Activated CD4-positive, alpha-beta T cell treated with anti-CD3 and anti-CD28 coated beads, Interleukin-2, amount 10 ng/mL, durations not matched to agents 24 days and 14 days (primary cell): ENCODE measurements around the gene CAND2. TPM values are rescaled to one million over a fixed set of nuclear protein-coding genes. Genes with fewer than 3 reads are reported as not detected.
A peak's percentile ranks its signal among the peaks of the same experiment; 100 is the strongest.

ENCODE experiments used
- DNase-seq: peaks from one replicate; pipeline ENCODE4 v3.0.0; 2022
- H3K27ac Mint-ChIP-seq: one replicate; pipeline ENCODE4 v1.8.0; 2022; ENCODE audit warnings: mild to moderate bottlenecking, mixed read lengths
- H3K27me3 Mint-ChIP-seq: one replicate; pipeline ENCODE4 v1.8.0; 2022; ENCODE audit warnings: mixed read lengths
- H3K36me3 Mint-ChIP-seq: one replicate; pipeline ENCODE4 v1.8.0; 2022; ENCODE audit warnings: low read depth, mild to moderate bottlenecking, mixed read lengths
- H3K4me1 Mint-ChIP-seq: one replicate; pipeline ENCODE4 v1.8.0; 2021; ENCODE audit warnings: mixed read lengths
- H3K4me3 Mint-ChIP-seq: one replicate; pipeline ENCODE4 v1.8.0; 2022; ENCODE audit warnings: mild to moderate bottlenecking, moderate library complexity, mixed read lengths
- H3K9me3 Mint-ChIP-seq: one replicate; pipeline ENCODE4 v1.8.0; 2021; ENCODE audit warnings: mixed read lengths
- intact Hi-C: fragments of 100-400 bp; cut with micrococcal nuclease; formaldehyde crosslinking; loops from one replicate; pipeline ENCODE4 v1.15.1; 2023
- total RNA-seq: library from RNA; stranded (reverse); gene quantifications from 2 replicates; pipeline ENCODE4 v1.2.3, GENCODE V29; 2022

The CAND2 gene
- total RNA-seq, 1 donor from 2014 or later = 0.75 TPM

DNA sequence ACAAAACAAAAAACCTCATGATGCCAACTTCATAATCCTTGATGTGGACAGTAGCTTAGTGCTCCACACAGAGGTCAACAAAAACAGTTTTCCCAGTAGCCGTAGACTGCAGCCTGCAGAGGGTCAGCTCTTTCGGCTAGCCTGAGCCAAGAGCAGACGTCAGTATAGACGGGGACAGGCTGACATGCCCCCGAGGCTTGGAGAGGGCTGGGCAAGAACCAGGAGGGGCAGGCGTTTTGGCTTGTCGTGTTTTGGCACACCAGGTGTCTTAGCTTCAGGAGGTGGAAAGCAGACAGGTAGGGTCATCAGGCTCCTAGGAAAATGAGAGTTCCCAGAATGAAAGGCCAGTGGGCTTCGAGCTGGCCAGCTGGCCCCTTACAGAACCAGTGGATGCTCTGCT is 21.8 kb downstream of the CAND2 start:
- intact Hi-C loops = no loop called here
- Mint-ChIP-seq H3K27me3 (no peaks in the 10 kb centered on the region), H3K27ac (no peak overlapping the region), H3K4me1 (no peaks in the 10 kb centered on the region), H3K9me3 (no peaks in the 10 kb centered on the region), H3K36me3 (no peaks in the 10 kb centered on the region), H3K4me3 (no peak overlapping the region)
- no peak for DNase-seq

- Mint-ChIP-seq H3K4me1 (no peaks in the 10 kb centered on the region), H3K27ac (no peak overlapping the region), H3K27me3 (no peaks in the 10 kb centered on the region), H3K4me3 (no peak overlapping the region), H3K36me3 (no peaks in the 10 kb centered on the region), H3K9me3 (no peaks in the 10 kb centered on the region)
- intact Hi-C loops = no loop called here
- DNase-seq = no peak
These were observed 22.3 kb downstream of the CAND2 start for GRCh38 chr3:12818773-12819172.

GRCh38 chr3:12822725-12823373 is 26.4 kb downstream of the CAND2 start:
- Mint-ChIP-seq H3K36me3 (no peaks in the 10 kb centered on the region), H3K27ac (no peak overlapping the region), H3K27me3 (no peaks in the 10 kb centered on the region), H3K4me3 (no peak overlapping the region), H3K4me1 (no peaks in the 10 kb centered on the region), H3K9me3 (no peaks in the 10 kb centered on the region)
- intact Hi-C loops = no loop called here
- no peak for DNase-seq

DNA sequence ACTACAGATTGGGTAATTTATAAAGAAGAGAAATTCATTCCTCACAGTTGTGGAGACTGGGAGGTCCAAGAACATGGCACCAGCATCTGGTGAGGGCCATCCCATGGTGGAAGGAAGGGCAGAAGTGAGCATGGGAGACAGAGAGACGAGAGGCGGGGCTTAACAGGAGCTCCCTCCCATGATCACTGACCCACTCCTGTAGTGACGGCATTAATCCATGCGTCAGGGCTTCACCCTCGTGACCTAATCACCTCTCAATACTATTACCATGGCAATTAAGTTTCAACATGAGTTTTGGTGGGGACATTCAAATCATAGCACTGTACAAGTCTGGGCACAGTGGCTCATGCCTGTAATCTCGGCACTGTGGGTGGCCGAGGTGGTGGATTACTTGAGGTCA is 27.8 kb downstream of the CAND2 start:
- H3K9me3 Mint-ChIP-seq = no peaks in the 10 kb centered on the region
- no peaks in the 10 kb centered on the region for H3K27me3 Mint-ChIP-seq
- DNase-seq = no peak
- no peaks in the 10 kb centered on the region for H3K36me3 Mint-ChIP-seq
- intact Hi-C loops = no loop called here
- no peak overlapping the region for H3K27ac Mint-ChIP-seq
- no peak overlapping the region for H3K4me3 Mint-ChIP-seq
- no peaks in the 10 kb centered on the region for H3K4me1 Mint-ChIP-seq

GRCh38 chr3:12825156-12825555 is 28.7 kb downstream of the CAND2 start:
- Mint-ChIP-seq H3K9me3 (no peaks in the 10 kb centered on the region), H3K4me1 (no peaks in the 10 kb centered on the region), H3K4me3 (no peak overlapping the region), H3K27me3 (no peaks in the 10 kb centered on the region), H3K27ac (no peak overlapping the region), H3K36me3 (no peaks in the 10 kb centered on the region)
- intact Hi-C loops = no loop called here
- DNase-seq = no peak

DNA sequence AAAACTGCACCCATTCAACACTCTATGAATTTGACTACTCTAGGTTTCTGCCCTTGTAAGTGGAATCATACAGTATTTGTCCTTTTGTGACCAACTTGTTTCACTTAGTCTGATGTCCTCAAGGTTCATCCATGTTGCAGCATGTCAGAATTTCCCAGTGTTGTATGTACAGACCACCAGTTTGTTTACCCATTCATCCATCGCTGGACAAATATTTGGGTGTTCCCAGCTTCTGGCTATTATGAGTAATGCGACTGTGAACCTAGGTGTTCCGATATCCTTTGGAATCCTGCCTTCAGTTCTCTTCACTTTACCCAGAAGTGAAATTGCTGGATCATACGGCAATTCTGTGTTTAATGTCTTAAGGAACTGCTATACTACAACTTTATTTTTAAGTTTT is 32.3 kb downstream of the CAND2 start:
- H3K9me3 Mint-ChIP-seq = no peaks in the 10 kb centered on the region
- H3K4me1 Mint-ChIP-seq = no peaks in the 10 kb centered on the region
- no peak for DNase-seq
- no peaks in the 10 kb centered on the region for H3K27me3 Mint-ChIP-seq
- H3K4me3 Mint-ChIP-seq = no peak overlapping the region
- peaks cover 26% of the 10 kb centered on the region for H3K36me3 Mint-ChIP-seq
- H3K27ac Mint-ChIP-seq = no peak overlapping the region
- intact Hi-C loops = no loop called here

DNA sequence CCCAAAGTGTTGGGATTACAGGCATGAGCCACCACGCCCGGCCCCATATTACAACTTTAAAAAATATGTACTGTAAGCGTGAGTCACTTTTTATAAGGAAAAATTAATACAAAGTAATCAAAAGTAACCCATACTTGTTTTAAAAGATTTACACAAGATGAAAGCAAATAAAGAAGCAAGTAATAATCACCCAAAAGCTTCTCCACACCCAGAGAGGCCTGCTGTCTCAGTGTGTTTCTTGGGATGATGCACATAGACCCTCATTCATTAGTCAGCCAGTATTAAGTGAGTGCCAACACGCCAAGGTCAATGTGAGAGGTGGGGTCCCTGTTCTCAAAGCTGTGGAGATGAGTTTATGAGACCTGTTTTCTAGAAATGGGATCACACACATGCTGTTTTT is 32.9 kb downstream of the CAND2 start:
- no peaks in the 10 kb centered on the region for H3K27me3 Mint-ChIP-seq
- no peaks in the 10 kb centered on the region for H3K4me1 Mint-ChIP-seq
- DNase-seq = no peak
- H3K9me3 Mint-ChIP-seq = no peaks in the 10 kb centered on the region
- no peak overlapping the region for H3K27ac Mint-ChIP-seq
- H3K36me3 Mint-ChIP-seq = peaks cover 32% of the 10 kb centered on the region
- intact Hi-C loops = no loop called here
- no peak overlapping the region for H3K4me3 Mint-ChIP-seq

- Mint-ChIP-seq H3K4me3 (no peak overlapping the region), H3K9me3 (no peaks in the 10 kb centered on the region), H3K36me3 (peaks cover 40% of the 10 kb centered on the region), H3K27ac (peak overlapping the region; percentile 20), H3K27me3 (no peaks in the 10 kb centered on the region), H3K4me1 (no peaks in the 10 kb centered on the region)
- no peak for DNase-seq
- intact Hi-C loops = no loop called here
These were observed 33.7 kb downstream of the CAND2 start for GRCh38 chr3:12829886-12830784.

DNA sequence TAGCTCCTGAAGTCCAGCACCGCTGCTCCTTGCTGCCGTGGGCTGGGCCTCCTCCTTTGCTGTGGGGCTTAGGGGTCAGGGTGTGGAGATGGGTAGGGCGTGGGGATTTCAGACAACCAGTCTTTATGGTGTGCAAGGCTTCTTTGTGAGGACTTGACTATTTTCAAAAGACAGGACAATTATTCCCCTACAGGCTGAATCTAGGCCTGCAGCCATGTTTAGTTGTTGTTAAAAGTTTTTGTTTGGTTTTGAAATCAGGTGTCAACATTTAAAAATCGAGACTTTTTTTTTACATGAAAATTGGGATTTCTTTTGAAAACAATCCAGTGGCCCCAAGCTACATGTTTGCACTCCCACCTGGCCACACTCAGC is 34.3 kb downstream of the CAND2 start:
- intact Hi-C loops = no loop called here
- no peaks in the 10 kb centered on the region for H3K27me3 Mint-ChIP-seq

DNA sequence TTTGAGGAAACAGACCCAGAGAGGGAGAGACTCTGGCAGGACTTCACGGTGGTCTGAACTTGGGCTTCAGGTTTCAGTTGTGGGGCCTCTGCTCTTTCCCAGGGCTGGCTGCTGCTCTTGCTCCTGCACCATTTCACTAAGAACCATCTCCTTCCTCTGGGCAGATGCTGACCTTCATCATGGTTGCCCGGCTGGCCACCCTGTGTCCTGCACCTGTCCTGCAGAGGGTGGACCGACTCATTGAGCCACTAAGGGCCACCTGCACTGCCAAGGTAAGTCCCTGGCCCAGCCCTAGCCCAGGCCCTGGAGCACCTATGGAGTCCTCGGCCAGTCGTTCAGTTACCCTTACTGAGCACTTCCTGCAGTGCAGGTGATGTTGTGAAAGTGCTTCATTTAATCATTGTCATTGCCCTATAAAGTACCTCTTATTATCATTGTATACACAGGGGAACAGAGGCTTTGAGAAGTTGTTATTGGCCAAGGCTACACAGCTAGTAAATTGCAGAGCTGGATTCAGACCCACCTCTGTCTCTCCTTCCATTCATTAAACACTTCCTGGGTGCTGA is 34.9 kb downstream of the CAND2 start:
- Mint-ChIP-seq H3K4me1 (peaks cover 7% of the 10 kb centered on the region), H3K4me3 (no peak overlapping the region), H3K27ac (peak overlapping the region; percentile 35), H3K36me3 (peaks cover 51% of the 10 kb centered on the region), H3K27me3 (no peaks in the 10 kb centered on the region), H3K9me3 (no peaks in the 10 kb centered on the region)
- DNase-seq = no peak
- intact Hi-C loops = no loop called here

More for the DNA sequence above, 34.3 kb downstream of the CAND2 start:
- no peak overlapping the region for H3K4me3 Mint-ChIP-seq
- H3K27ac Mint-ChIP-seq = no peak overlapping the region
- peaks cover 3% of the 10 kb centered on the region for H3K4me1 Mint-ChIP-seq
- no peaks in the 10 kb centered on the region for H3K9me3 Mint-ChIP-seq
- peaks cover 45% of the 10 kb centered on the region for H3K36me3 Mint-ChIP-seq
- no peak for DNase-seq

- no peak overlapping the region for H3K27ac Mint-ChIP-seq
- no peaks in the 10 kb centered on the region for H3K9me3 Mint-ChIP-seq
- intact Hi-C loops = no loop called here
- H3K4me1 Mint-ChIP-seq = peaks cover 14% of the 10 kb centered on the region
- DNase-seq = no peak
- no peak overlapping the region for H3K4me3 Mint-ChIP-seq
- no peaks in the 10 kb centered on the region for H3K27me3 Mint-ChIP-seq
- peaks cover 61% of the 10 kb centered on the region for H3K36me3 Mint-ChIP-seq
These were observed 36.1 kb downstream of the CAND2 start for GRCh38 chr3:12832350-12833221.

DNA sequence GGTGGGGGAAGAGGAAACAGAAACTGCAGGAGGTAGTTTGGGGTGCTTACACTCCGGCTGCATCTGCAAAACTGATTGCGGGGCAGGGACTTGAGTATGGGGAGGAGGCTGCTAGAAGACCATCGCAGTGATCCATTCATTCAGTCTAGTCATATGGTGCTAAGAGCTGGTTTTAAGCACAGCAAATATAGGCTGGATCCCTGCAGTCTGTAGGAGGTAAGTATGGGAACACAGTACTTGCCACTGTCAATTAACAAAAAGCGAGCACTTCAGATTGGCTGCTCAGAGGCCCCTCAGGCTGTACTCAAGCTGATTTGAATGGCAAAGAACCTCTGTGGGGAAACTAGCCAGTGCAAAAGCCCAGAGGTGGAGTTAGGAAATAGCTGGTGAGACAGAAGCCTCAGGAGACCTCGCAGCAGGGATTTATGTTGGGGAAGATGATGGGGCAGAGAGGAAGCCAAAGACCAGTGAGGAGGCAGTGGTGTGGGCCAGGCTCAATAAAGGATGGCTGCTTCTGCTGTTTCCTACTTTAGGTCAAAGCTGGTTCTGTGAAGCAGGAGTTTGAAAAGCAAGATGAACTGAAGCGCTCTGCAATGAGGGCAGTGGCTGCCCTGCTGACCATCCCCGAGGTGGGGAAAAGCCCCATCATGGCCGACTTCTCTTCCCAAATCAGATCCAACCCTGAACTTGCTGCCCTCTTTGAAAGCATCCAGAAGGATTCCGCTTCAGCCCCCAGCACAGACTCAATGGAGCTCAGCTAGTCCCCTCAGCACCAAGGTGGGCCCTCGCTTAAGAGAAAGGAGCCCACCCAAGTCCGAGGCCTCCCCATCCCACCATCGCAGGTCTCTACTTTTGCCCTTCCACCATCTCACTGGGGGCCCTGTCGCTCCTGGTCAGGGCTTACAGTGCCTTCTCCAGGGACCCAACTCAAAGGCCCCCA is 37.0 kb downstream of the CAND2 start:
- Mint-ChIP-seq H3K36me3 (peaks cover 70% of the 10 kb centered on the region), H3K9me3 (no peaks in the 10 kb centered on the region), H3K27ac (no peak overlapping the region), H3K27me3 (no peaks in the 10 kb centered on the region), H3K4me1 (peaks cover 21% of the 10 kb centered on the region), H3K4me3 (no peak overlapping the region)
- intact Hi-C loops = no loop called here
- DNase-seq = no peak
